GM18502 (cell line): Measurements from ENCODE around the gene MED25.

ENCODE experiments used
- ATAC-seq: cut with Tn5 transposase; IDR thresholded peaks from one replicate; pipeline ENCODE4 v1.9.1; 2021; ENCODE audit warnings: mild to moderate bottlenecking; ENCODE audit not compliant: unreplicated experiment, poor library complexity

The MED25 gene

GRCh38 chr19:49881672-49882394 lies 63.7 kb downstream of the MED25 start:
- no peak for ATAC-seq

GRCh38 chr19:49882643-49883042 lies 64.6 kb downstream of the MED25 start:
- no peak for ATAC-seq

- ATAC-seq: no peak
Observed at GRCh38 chr19:49883094-49883493, 65.0 kb downstream of the MED25 start.

- no peak for ATAC-seq
Observed at GRCh38 chr19:49884109-49884508, 66.0 kb downstream of the MED25 start.

GRCh38 chr19:49884760-49885159 lies 66.7 kb downstream of the MED25 start:
- no peak for ATAC-seq
